Measurements from ENCODE around the gene RALGAPA1. TPM values are rescaled to one million over a fixed set of nuclear protein-coding genes. Genes with fewer than 3 reads are reported as not detected.

Gene RALGAPA1
- total and polyA plus RNA-seq, 2 of the 13 experiments (the other 11 are each of a cell fraction or from before 2014, with no cell fraction given) = 65.0 to 89.2 TPM

- no peak for FAIRE-seq
- Histone ChIP-seq H3K36me3 (replicated peaks in 1 of 2; ENCODE audit: control insufficient read depth in 1 of 2, insufficient read depth in 2 of 2, low read length in 2 of 2) (peaks cover 27 to 82% of the 10 kb centered on the region in 2 experiments), H3K4me2 (ENCODE audit: low read depth, low read length) (no peak overlapping the region), H3K4me3 (replicated peaks in 1 of 3; ENCODE audit: insufficient read depth in 1 of 3, low read depth in 2 of 3, low read length in 3 of 3) (no peak overlapping the region), H3K27me3 (ENCODE audit: control insufficient read depth in 1 of 2, insufficient read depth in 2 of 2, low read length in 2 of 2) (no peaks in the 10 kb centered on the region), H3K79me2 (ENCODE audit: insufficient read depth, low read length) (no peaks in the 10 kb centered on the region), H3K9me3 (ENCODE audit: low read length) (no peaks in the 10 kb centered on the region), H3K27ac (ENCODE audit: extremely low read length, insufficient read depth, low read length) (no peak overlapping the region), H3K9ac (ENCODE audit: insufficient read depth, low read depth, low read length) (no peak overlapping the region), H4K20me1 (ENCODE audit: insufficient read depth, low read length) (no peaks in the 10 kb centered on the region), H3K4me1 (ENCODE audit: insufficient read depth, low read length) (no peaks in the 10 kb centered on the region), H2AFZ (ENCODE audit: low read length) (no peak overlapping the region)
- 96% methylated on average over 6 of the region's 6 CpGs for WGBS (ENCODE audit: low lambda C conversion rate)
- ChIA-PET POLR2A (no interaction called here), CTCF (ENCODE audit: low intra/inter-chr PET ratio, low total read pairs) (no interaction called here)
- no peak for DNase-seq (ENCODE audit: low spot score)
- TF ChIP-seq MTF1 (CRISPR knock-in tag; IDR thresholded peaks at IDR 0.05) (0 out of 2 replicates have a peak, but pooled peaks have one; percentile 43), ZNF337 (CRISPR knock-in tag; IDR thresholded peaks at IDR 0.05; ENCODE audit: borderline replicate concordance, low read depth) (no peak)
- intact Hi-C loops (cut with micrococcal nuclease; ENCODE audit: unreplicated experiment) = no loop called here
- no peak for ATAC-seq
- in situ Hi-C loops (cut with HindIII; ENCODE audit: extremely low pct_ligation_motif_present, low pct_unique_long_range_greater_than_20kb) = no loop called here
- BruUV-seq (replicated peaks) = no TSS peak
Observed at GRCh38 chr14:35750202-35750904, 58.7 kb downstream of the RALGAPA1 start.

GRCh38 chr14:35747379-35747778, 61.7 kb downstream of the RALGAPA1 start:
- H3K4me2 ChIP-seq (ENCODE audit: low read depth, low read length) = no peak overlapping the region
- H3K27ac ChIP-seq (ENCODE audit: extremely low read length, insufficient read depth, low read length) = no peak overlapping the region
- no peaks in the 10 kb centered on the region for H3K79me2 ChIP-seq (ENCODE audit: insufficient read depth, low read length)
- ATAC-seq = peak; percentile 68
- H3K4me1 ChIP-seq (ENCODE audit: insufficient read depth, low read length) = no peaks in the 10 kb centered on the region
- intact Hi-C loops (cut with micrococcal nuclease; ENCODE audit: unreplicated experiment) = loop anchor here (2.0 kb wide), 1 partner anchor 67 kb away; no protein-coding TSS in a partner anchor
- no peak for FAIRE-seq
- POLR2A ChIA-PET = interaction anchor here (1.5 kb wide), 1 partner anchor 79 kb away, joined by 4 read pairs; the partner anchor contains the start of gene BRMS1L
- CTCF ChIA-PET (ENCODE audit: low intra/inter-chr PET ratio, low total read pairs) = no interaction called here
- DNase-seq (ENCODE audit: low spot score) = peak; percentile 23
- H3K9ac ChIP-seq (ENCODE audit: insufficient read depth, low read depth, low read length) = no peak overlapping the region
- no peaks in the 10 kb centered on the region for H3K27me3 ChIP-seq (ENCODE audit: control insufficient read depth in 1 of 2, insufficient read depth in 2 of 2, low read length in 2 of 2)
- H3K9me3 ChIP-seq (ENCODE audit: low read length) = no peaks in the 10 kb centered on the region
- no peaks in the 10 kb centered on the region for H4K20me1 ChIP-seq (ENCODE audit: insufficient read depth, low read length)
- BruUV-seq (replicated peaks) = TSS peak; percentile 11
- H3K4me3 ChIP-seq (replicated peaks in 1 of 3; ENCODE audit: insufficient read depth in 1 of 3, low read depth in 2 of 3, low read length in 3 of 3) = no peak overlapping the region
- in situ Hi-C loops (cut with HindIII; ENCODE audit: extremely low pct_ligation_motif_present, low pct_unique_long_range_greater_than_20kb) = no loop called here
- H2AFZ ChIP-seq (ENCODE audit: low read length) = no peak overlapping the region
- peaks cover 14 to 69% of the 10 kb centered on the region in 2 experiments for H3K36me3 ChIP-seq (replicated peaks in 1 of 2; ENCODE audit: control insufficient read depth in 1 of 2, insufficient read depth in 2 of 2, low read length in 2 of 2)
- TF ChIP-seq E2F5 (CRISPR knock-in tag; conservative IDR thresholded peaks at IDR 0.05) (no peak), NR2F1 (CRISPR knock-in tag; IDR thresholded peaks at IDR 0.05) (no peak), ZMYM2 (CRISPR knock-in tag; IDR thresholded peaks at IDR 0.05) (no peak), GABPB1 (CRISPR knock-in tag; IDR thresholded peaks at IDR 0.05) (no peak), ZBTB2 (CRISPR knock-in tag; IDR thresholded peaks at IDR 0.05; ENCODE audit: low read depth) (no peak), REXO4 (CRISPR knock-in tag; IDR thresholded peaks at IDR 0.05; ENCODE audit: borderline replicate concordance) (no peak), BCL6 (CRISPR knock-in tag; IDR thresholded peaks at IDR 0.05) (peak; percentile 99), RARA (CRISPR knock-in tag; IDR thresholded peaks at IDR 0.05) (no peak), TEAD3 (CRISPR knock-in tag; optimal IDR thresholded peaks at IDR 0.05; ENCODE audit: borderline replicate concordance) (peak; percentile 80), NCOA2 (CRISPR knock-in tag; IDR thresholded peaks at IDR 0.05) (0 out of 2 replicates have a peak, but pooled peaks have one; percentile 14), ZNF713 (CRISPR knock-in tag; IDR thresholded peaks at IDR 0.05) (no peak), HNF4A (CRISPR knock-in tag; IDR thresholded peaks at IDR 0.05) (0 out of 2 replicates have a peak, but pooled peaks have one; percentile 13), SETDB1 (CRISPR knock-in tag; IDR thresholded peaks at IDR 0.05; ENCODE audit: borderline replicate concordance) (no peak), PAF1 (CRISPR knock-in tag; IDR thresholded peaks at IDR 0.05) (no peak), ZNF12 (CRISPR knock-in tag; IDR thresholded peaks at IDR 0.05) (no peak), ZNF34 (CRISPR knock-in tag; IDR thresholded peaks at IDR 0.05; ENCODE audit: borderline replicate concordance) (no peak)
